Measurements from ENCODE around the gene RAB34. TPM values are rescaled to one million over a fixed set of nuclear protein-coding genes. Genes with fewer than 3 reads are reported as not detected.

RAB34 gene
- total and polyA plus RNA-seq, 9 of the 15 experiments (the other 6 are each of a cell fraction or from before 2014, with no cell fraction given) = 0.07 to 3.8 (median 0.46) TPM; not detected in 1

DNA sequence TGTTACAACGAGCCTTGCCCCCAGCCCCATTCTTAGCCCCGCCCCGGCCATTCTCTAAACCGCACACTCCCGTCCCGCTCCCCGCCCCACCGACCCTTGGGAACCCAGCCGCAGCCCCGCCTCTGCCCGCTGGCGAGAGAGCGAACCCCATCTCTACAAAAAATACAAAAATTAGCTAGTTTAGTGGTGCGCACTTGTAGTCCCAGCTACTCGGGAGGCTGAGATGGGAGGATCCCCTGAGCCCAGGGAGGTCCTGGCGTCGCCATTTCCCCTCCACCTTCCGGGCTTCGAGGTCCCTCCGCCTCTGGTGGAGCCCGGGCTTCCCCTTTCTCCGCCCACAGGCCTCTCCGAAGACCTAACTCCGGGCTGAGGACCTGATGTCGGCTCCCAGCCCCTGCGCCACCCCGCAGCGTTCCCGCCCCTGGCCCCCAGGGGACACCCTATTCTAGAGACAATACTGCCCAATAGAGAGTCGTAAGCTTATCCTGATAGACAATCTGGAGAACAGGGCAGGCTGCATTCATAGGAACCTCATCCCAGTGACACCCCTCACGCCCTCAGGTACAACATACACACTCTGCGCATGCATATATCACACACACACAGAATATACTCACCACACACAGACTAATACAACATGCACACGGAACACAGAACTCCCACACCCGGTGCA, 5.5 kb downstream of the RAB34 start (continued):
- TF ChIP-seq PHF8 (IDR thresholded peaks at IDR 0.05; ENCODE audit: borderline replicate concordance, low read length) (peak; percentile 48; the same call in 1 of the 2 replicates), SFPQ (IDR thresholded peaks at IDR 0.05; ENCODE audit: low read depth, low read length) (no peak), MAFF (IDR thresholded peaks at IDR 0.05; ENCODE audit: low read length) (no peak), JUND (IDR thresholded peaks at IDR 0.05; ENCODE audit: borderline replicate concordance, low read depth, low read length) (no peak), JUND (tag; IDR thresholded peaks at IDR 0.05; ENCODE audit: borderline replicate concordance, low read depth, low read length) (no peak; the same call in 2 of the 3 replicates)

DNA sequence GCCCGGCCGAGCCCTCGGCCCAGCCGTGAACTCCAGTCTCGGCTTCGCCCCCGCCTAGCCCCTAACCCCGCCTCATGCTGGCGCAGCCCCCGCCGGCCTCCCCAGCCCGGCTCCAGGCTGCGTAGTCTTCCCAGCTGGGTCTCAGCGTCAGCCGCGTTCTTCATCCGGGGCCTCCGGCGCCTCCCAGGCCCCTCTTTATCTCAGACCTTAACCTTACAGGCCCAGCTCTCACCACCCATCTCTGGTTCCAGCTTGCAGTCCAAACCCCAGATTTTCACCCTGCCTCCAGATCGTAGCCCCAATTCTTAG, 6.0 kb downstream of the RAB34 start, which contains the start of gene PROCA1:
Gene PROCA1, minus strand, starts transcription at position 166 of the 309 bp plus-strand sequence. CDS start 228 bp downstream, outside the sequence.
- POLR2A ChIA-PET = interaction anchor here (0.6 to 8.7 kb wide), 20 partner anchors 8 to 170 kb away, joined by 3 to 133 read pairs (median 6); partner anchors contain the start of genes RPL23A and TRAF4
- Histone ChIP-seq H3K4me1 (replicated peaks in 1 of 2; ENCODE audit: control insufficient read depth in 2 of 2, insufficient read depth in 2 of 2, low read length in 2 of 2) (peaks cover 14 to 34% of the 10 kb centered on the region in 2 experiments), H3K4me3 (peak within 1 kb of the TSS; percentile 71), H3K79me2 (ENCODE audit: control insufficient read depth, insufficient read depth, low read length) (peaks cover 13% of the 10 kb centered on the region), H3K36me3 (ENCODE audit: control insufficient read depth, insufficient read depth, low read length) (no peaks in the 10 kb centered on the region), H3K4me2 (ENCODE audit: insufficient read depth, low read length) (peak within 1 kb of the TSS; percentile 99), H3K27ac (ENCODE audit: extremely low read depth, low read depth, low read length) (peak within 1 kb of the TSS; percentile 88), H3K27me3 (ENCODE audit: control insufficient read depth in 2 of 2, insufficient read depth in 2 of 2, low read length in 2 of 2) (0 out of 5 replicates have a peak, but pooled peaks cover 0 to 11% of the 10 kb centered on the region in 2 experiments), H3K9me1 (ENCODE audit: control insufficient read depth, insufficient read depth, low read length) (no peaks in the 10 kb centered on the region), H3K9ac (ENCODE audit: insufficient read depth in 1 of 2, low read depth in 2 of 2, low read length in 2 of 2) (peak within 1 kb of the TSS; percentile 79 to 93), H3K9me3 (replicated peaks; ENCODE audit: control insufficient read depth, insufficient read depth, low read depth, low read length) (0 out of 2 replicates have a peak, but pooled peaks cover 2% of the 10 kb centered on the region), H4K20me1 (replicated peaks; ENCODE audit: control insufficient read depth, insufficient read depth, low read length) (no peaks in the 10 kb centered on the region), H2AFZ (ENCODE audit: low read depth, low read length) (peak within 1 kb of the TSS; percentile 85)
- DNase-seq (ENCODE audit: extremely low read depth in 1 of 4, low spot score in 3 of 4) (peak; percentile 72 to 81 (median 78)), ATAC-seq (peak; percentile 50), FAIRE-seq (no peak)
- in situ Hi-C loops (cut with MboI) = no loop called here
- 1% methylated on average over 20 of the region's 20 CpGs for WGBS (ENCODE audit: insufficient coverage, low coverage, missing lambda C conversion rate)
- no TSS peak for BruUV-seq (replicated peaks)
- CTCF ChIA-PET (ENCODE audit: low intra/inter-chr PET ratio) = no interaction called here
- intact Hi-C loops (cut with micrococcal nuclease) = loop anchor here (1.0 to 2.0 kb wide), 2 partner anchors 8 to 65 kb away; partner anchors contain the start of gene RPL23A
- TF ChIP-seq ZNF354B (CRISPR knock-in tag; IDR thresholded peaks at IDR 0.05) (no peak), CCNT2 (IDR thresholded peaks at IDR 0.05; ENCODE audit: borderline replicate concordance, extremely low read depth, insufficient read length, low read depth, low read length) (no peak), CBFB (CRISPR knock-in tag; IDR thresholded peaks at IDR 0.05) (no peak), NCOA4 (IDR thresholded peaks at IDR 0.05; ENCODE audit: partially characterized antibody) (no peak), NKRF (IDR thresholded peaks at IDR 0.05; ENCODE audit: borderline replicate concordance) (peak; percentile 53; the same call in 1 of the 2 replicates)
- TF ChIP-seq, protein P1, sequence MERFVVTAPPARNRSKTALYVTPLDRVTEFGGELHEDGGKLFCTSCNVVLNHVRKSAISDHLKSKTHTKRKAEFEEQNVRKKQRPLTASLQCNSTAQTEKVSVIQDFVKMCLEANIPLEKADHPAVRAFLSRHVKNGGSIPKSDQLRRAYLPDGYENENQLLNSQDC (CRISPR knock-in tag; IDR thresholded peaks at IDR 0.05) = no peak
